OCI-LY3 (cell line): ENCODE results near the gene PIK3IP1.

Source experiments
- CTCF ChIP-seq: fragments of 200-600, 300-600 bp; sonication (generic); IDR thresholded peaks from 2 replicates; pipeline ENCODE4 v1.5.1; 2014; ENCODE audit warnings: antibody characterized with exemption, low read length, low read depth
- EZH2phosphoT487 ChIP-seq: fragments of 200-600 bp; shearing (Covaris generic); IDR thresholded peaks from 2 replicates; pipeline ENCODE4 v1.6.1; 2018; ENCODE audit warnings: antibody characterized with exemption, mixed run types, low read depth

- TF ChIP-seq CTCF (no peak), EZH2phosphoT487 (no peak)
These were observed 29.1 kb upstream of the PIK3IP1 start for GRCh38 chr22:31321421-31321820.
